K562 (cell line): Measurements from ENCODE around the gene PPP2R1A. TPM values are rescaled to one million over a fixed set of nuclear protein-coding genes. Genes with fewer than 3 reads are reported as not detected.

Experiments
- ATAC-seq: fragments of 200-7000 bp; cut with Tn5 transposase; 3 replicates; pipeline ENCODE4 v1.9.1; 2020; ENCODE audit warnings: moderate library complexity
- BruUV-seq: library from RNA; stranded (reverse); fragments of 400-500 nt; replicated peaks from 2 replicates; lab custom pipeline; 2021; lab: Mats Ljungman, UMichigan
- CTCF ChIA-PET: fragments of 300-600 bp; formaldehyde crosslinking; extraction: SDS; loops from one replicate; lab custom pipeline; 2021; ENCODE audit warnings: low intra/inter-chr PET ratio; lab: Yijun Ruan, JAX
- POLR2A ChIA-PET: fragments of 300-600, 350-650 bp; sonication (Branson Sonifier 250); formaldehyde crosslinking; extraction: SDS; loops from one replicate; lab custom pipeline; 2021; ENCODE audit warnings: antibody characterized with exemption, inconsistent platforms; lab: Yijun Ruan, JAX
- DNase-seq, 4 experiments: peaks; one replicate each; pipeline versions ENCODE4 v3.0.0 to v3.0.0-alpha.2; 2011 to 2018; ENCODE audit warnings: low spot score in 3 of 4, mixed read lengths in 3 of 4; ENCODE audit errors: extremely low read depth in 1 of 4
- FAIRE-seq: peaks from 2 replicates; lab custom pipeline; 2011; peaks lifted over from hg19 to GRCh38; lab: Jason Lieb, UNC
- H2AFZ ChIP-seq: 2 replicates; pipeline ENCODE4 v1.6.0; 2011; ENCODE audit warnings: low read depth, low read length, control low read depth, inconsistent platforms
- H3K27ac ChIP-seq: fragments of 200-600 bp; 3 replicates; pipeline ENCODE4 v1.8.0; 2011; ENCODE audit warnings: low read depth, mild to moderate bottlenecking, control low read depth, inconsistent platforms, low read length, moderate library complexity, mixed read lengths; ENCODE audit errors: extremely low read depth
- H3K27me3 ChIP-seq, 2 experiments: fragments of 300-600 bp in 1 of 2; 2 replicates in 1 of 2; 3 replicates in 1 of 2; pipeline versions ENCODE4 v1.6.0 to v1.8.0; 2011; ENCODE audit warnings: inconsistent platforms in 2 of 2, low read length in 2 of 2, mild to moderate bottlenecking in 1 of 2, mixed read lengths in 1 of 2, moderate library complexity in 1 of 2; ENCODE audit not compliant: control insufficient read depth in 2 of 2, insufficient read depth in 2 of 2
- H3K36me3 ChIP-seq: fragments of 300-600 bp; 3 replicates; pipeline ENCODE4 v1.8.0; 2011; ENCODE audit warnings: mild to moderate bottlenecking, low read length, inconsistent platforms; ENCODE audit not compliant: control insufficient read depth, insufficient read depth
- H3K4me1 ChIP-seq, 2 experiments: fragments of 200-600 bp in 1 of 2; replicated peaks in 1 of 2; 2 replicates in 1 of 2; 3 replicates in 1 of 2; pipeline versions ENCODE4 v1.5.1 to v1.8.0; 2011; ENCODE audit warnings: inconsistent platforms in 2 of 2, low read length in 2 of 2, mild to moderate bottlenecking in 1 of 2, mixed read lengths in 1 of 2, moderate library complexity in 1 of 2; ENCODE audit not compliant: control insufficient read depth in 2 of 2, insufficient read depth in 2 of 2
- H3K4me2 ChIP-seq: 2 replicates; pipeline ENCODE4 v1.6.1; 2011; ENCODE audit warnings: low read length, control low read depth, inconsistent platforms, mixed read lengths; ENCODE audit not compliant: insufficient read depth
- H3K4me3 ChIP-seq: fragments of 200-600 bp; sonication (generic), shearing (Covaris generic); 2 replicates; pipeline ENCODE4 v1.5.1; 2016; ENCODE audit warnings: control low read depth, inconsistent platforms
- H3K79me2 ChIP-seq: fragments of 200-600 bp; 3 replicates; pipeline ENCODE4 v1.8.0; 2011; ENCODE audit warnings: low read length, inconsistent platforms; ENCODE audit not compliant: control insufficient read depth, insufficient read depth
- H3K9ac ChIP-seq, 2 experiments: 2 replicates each; pipeline versions ENCODE4 v1.6.0 to v1.6.1; 2011; ENCODE audit warnings: low read depth in 2 of 2, low read length in 2 of 2, control low read depth in 1 of 2, inconsistent platforms in 1 of 2, mild to moderate bottlenecking in 1 of 2, mixed read lengths in 1 of 2; ENCODE audit not compliant: insufficient read depth in 1 of 2
- H3K9me1 ChIP-seq: one replicate; pipeline ENCODE4 v1.6.0; 2011; ENCODE audit warnings: inconsistent platforms, mild to moderate bottlenecking, low read length, moderate library complexity; ENCODE audit not compliant: control insufficient read depth, insufficient read depth
- H3K9me3 ChIP-seq: replicated peaks from 2 replicates; pipeline ENCODE4 v1.5.1; 2011; ENCODE audit warnings: low read depth, low read length, inconsistent platforms; ENCODE audit not compliant: control insufficient read depth, insufficient read depth
- H4K20me1 ChIP-seq: replicated peaks from 2 replicates; pipeline ENCODE4 v1.6.1; 2011; ENCODE audit warnings: low read length, inconsistent platforms, mixed read lengths; ENCODE audit not compliant: control insufficient read depth, insufficient read depth
- CREBBP ChIP-seq: IDR thresholded peaks from one replicate; pipeline ENCODE4 v1.6.1; 2012; ENCODE audit warnings: low read depth, mild to moderate bottlenecking, control low read depth, inconsistent platforms, low read length
- EZH2 ChIP-seq: IDR thresholded peaks from 2 replicates; pipeline ENCODE4 v1.6.1; 2012; ENCODE audit warnings: low read depth, mild to moderate bottlenecking, inconsistent platforms, low read length, borderline replicate concordance
- JUND ChIP-seq, 2 experiments: IDR thresholded peaks; 2 replicates in 1 of 2; 3 replicates in 1 of 2; pipeline ENCODE4 v1.6.1; 2011; ENCODE audit warnings: borderline replicate concordance in 2 of 2, low read depth in 2 of 2, low read length in 2 of 2, improper control_type of control experiment in 1 of 2, missing biosample characterization in 1 of 2, missing genetic modification characterization in 1 of 2, missing genetic modification reagents in 1 of 2
- NR3C1 ChIP-seq: sonication (generic); formaldehyde crosslinking; IDR thresholded peaks from 2 replicates; pipeline ENCODE4 v1.8.1; 2022; ENCODE audit warnings: missing genetic modification reagents
- SREBF2 ChIP-seq: sonication (generic); formaldehyde crosslinking; IDR thresholded peaks from 2 replicates; pipeline ENCODE4 v1.4.0; 2020; ENCODE audit warnings: mild to moderate bottlenecking, missing genetic modification reagents
- STAT5B ChIP-seq: fragments of 250-450 bp; sonication (Bioruptor Pico); IDR thresholded peaks from 2 replicates; pipeline ENCODE4 v1.8.0; 2021; ENCODE audit warnings: mild to moderate bottlenecking, inconsistent platforms
- ZKSCAN3 ChIP-seq: fragments of 250-450 bp; sonication (Bioruptor Pico); IDR thresholded peaks from 2 replicates; pipeline ENCODE4 v1.4.0; 2020
- ZNF121 ChIP-seq: sonication (generic); formaldehyde crosslinking; conservative IDR thresholded peaks from 2 replicates; pipeline ENCODE4 v1.8.0; 2022; ENCODE audit warnings: missing genetic modification reagents
- ZNF699 ChIP-seq: fragments of 250-450 bp; sonication (Bioruptor Pico); IDR thresholded peaks from 2 replicates; pipeline ENCODE4 v1.8.0; 2021; ENCODE audit warnings: mild to moderate bottlenecking, moderate library complexity; ENCODE audit not compliant: insufficient replicate concordance
- WGBS: fragments of 100-300 bp; shearing (Covaris generic); methylation state at CpG from one replicate; pipeline ENCODE4 v1.1.6; 2016; ENCODE audit warnings: low coverage, mixed read lengths; ENCODE audit not compliant: insufficient coverage; ENCODE audit errors: missing lambda C conversion rate; 5-methylcytosine and 5-hydroxymethylcytosine counted together
- in situ Hi-C: fragments of 300-500 bp; cut with MboI; formaldehyde crosslinking; loops from 4 replicates; pipeline ENCODE4 v1.15.0; 2018; ENCODE audit warnings: inconsistent platforms, mixed read lengths
- intact Hi-C: fragments of 100-400 bp; cut with micrococcal nuclease; formaldehyde crosslinking; loops from 2 replicates; pipeline ENCODE4 v1.14.2; 2022
- polyA plus RNA-seq, 8 experiments: library from polyadenylated mRNA; depleted of rRNA in 4 of 8; stranded (reverse) in 5 of 8; unstranded in 3 of 8; fragments of >200 nt; fragmentation: Nextera tagmentation in 2 of 8; fragmentation: Illumina TruSeq in 1 of 8; extraction: Ambion mirVana in 2 of 8; extraction: Trizol in 1 of 8; gene quantifications; 2 replicates each; pipeline versions ENCODE4 v1.2.1 to v1.2.3, GENCODE V29; 2011 to 2014; ENCODE audit warnings: inconsistent platforms in 1 of 8, missing spikeins in 1 of 8
- total RNA-seq, 7 experiments: library from RNA; depleted of rRNA in 6 of 7; stranded (reverse); fragments of >200 nt in 6 of 7; fragmentation: Illumina TruSeq in 2 of 7; extraction: Trizol in 2 of 7; gene quantifications; 2 replicates each; pipeline versions ENCODE4 v1.2.1 to v1.2.3, GENCODE V29; 2011 to 2021; ENCODE audit warnings: low replicate concordance in 1 of 7
- TF ChIP-seq, protein P1 (sequence below): fragments of 250-450 bp; sonication (Bioruptor Pico); IDR thresholded peaks from 2 replicates; pipeline ENCODE4 v1.4.0; 2020; ENCODE audit warnings: borderline replicate concordance
- TF ChIP-seq, protein P2 (sequence below): sonication (generic); formaldehyde crosslinking; IDR thresholded peaks from 2 replicates; pipeline ENCODE4 v1.8.0; 2022; ENCODE audit warnings: missing genetic modification reagents, mild to moderate bottlenecking, moderate library complexity, borderline replicate concordance
- TF ChIP-seq, protein P3 (sequence below): fragments of 250-450 bp; sonication (Bioruptor Pico); IDR thresholded peaks from 2 replicates; pipeline ENCODE4 v1.8.0; 2021; ENCODE audit warnings: borderline replicate concordance, mild to moderate bottlenecking, moderate library complexity; ENCODE audit not compliant: poor library complexity, severe bottlenecking
- TF ChIP-seq, protein P4 (sequence below): fragments of 450-650 bp; IDR thresholded peaks from one replicate; pipeline ENCODE4 v1.6.1; 2018; ENCODE audit warnings: mild to moderate bottlenecking, moderate library complexity; ENCODE audit not compliant: partially characterized antibody
- TF ChIP-seq, protein P5 (sequence below), 2 experiments: fragments of 450-650 bp; conservative IDR thresholded peaks; 2 replicates each; pipeline ENCODE4 v1.6.1; 2017; ENCODE audit warnings: mild to moderate bottlenecking in 2 of 2, moderate library complexity in 2 of 2

Gene PPP2R1A
- total and polyA plus RNA-seq, 9 of the 15 experiments (the other 6 are each of a cell fraction or from before 2014, with no cell fraction given): 10.1 to 211 (median 70.1) TPM

DNA sequence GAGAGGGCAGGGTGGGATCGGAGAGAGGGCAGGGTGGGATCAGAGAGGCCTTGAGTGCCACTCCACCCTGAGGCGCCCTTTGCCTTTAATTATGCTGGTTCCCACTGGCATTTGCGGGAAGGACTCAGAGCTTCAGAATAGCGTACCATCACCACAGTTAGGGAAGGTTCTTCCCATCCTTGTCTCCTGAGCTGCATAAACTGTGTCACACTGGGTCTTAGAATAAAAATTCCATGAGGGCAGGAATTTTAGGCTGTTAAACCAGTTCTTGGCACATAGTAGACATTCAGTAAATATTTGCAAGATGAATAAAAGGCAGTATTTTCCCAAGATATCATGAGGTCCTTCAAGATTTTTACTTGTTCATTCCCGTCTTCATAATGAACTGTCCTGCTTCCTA lies 24.4 kb downstream of the PPP2R1A start:
- no peaks in the 10 kb centered on the region for H3K9me3 ChIP-seq
- 97% methylated on average over 4 of the region's 5 CpGs for WGBS
- H4K20me1 ChIP-seq: 0 out of 2 replicates have a peak, but pooled peaks cover 4% of the 10 kb centered on the region
- no peak overlapping the region for H3K4me3 ChIP-seq
- intact Hi-C loops (no loop called here), in situ Hi-C loops (no loop called here)
- ChIA-PET POLR2A (interaction anchor here (0.7 to 1.3 kb wide), 3 partner anchors 11 to 17 kb away, joined by 3 read pairs; no protein-coding TSS in a partner anchor), CTCF (no interaction called here)
- ATAC-seq (no peak), FAIRE-seq (no peak), DNase-seq (no peak)
- TF ChIP-seq, protein P1, sequence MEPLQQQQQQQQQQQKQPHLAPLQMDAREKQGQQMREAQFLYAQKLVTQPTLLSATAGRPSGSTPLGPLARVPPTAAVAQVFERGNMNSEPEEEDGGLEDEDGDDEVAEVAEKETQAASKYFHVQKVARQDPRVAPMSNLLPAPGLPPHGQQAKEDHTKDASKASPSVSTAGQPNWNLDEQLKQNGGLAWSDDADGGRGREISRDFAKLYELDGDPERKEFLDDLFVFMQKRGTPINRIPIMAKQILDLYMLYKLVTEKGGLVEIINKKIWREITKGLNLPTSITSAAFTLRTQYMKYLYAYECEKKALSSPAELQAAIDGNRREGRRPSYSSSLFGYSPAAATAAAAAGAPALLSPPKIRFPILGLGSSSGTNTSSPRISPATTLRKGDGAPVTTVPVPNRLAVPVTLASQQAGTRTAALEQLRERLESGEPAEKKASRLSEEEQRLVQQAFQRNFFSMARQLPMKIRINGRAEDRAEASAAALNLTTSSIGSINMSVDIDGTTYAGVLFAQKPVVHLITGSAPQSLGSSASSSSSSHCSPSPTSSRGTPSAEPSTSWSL (CRISPR knock-in tag): no peak
- TF ChIP-seq NR3C1: no peak
- no peak for TF ChIP-seq CREBBP
- no peak for TF ChIP-seq STAT5B (CRISPR knock-in tag)
- TF ChIP-seq ZNF699 (CRISPR knock-in tag): no peak
- no peak for TF ChIP-seq SREBF2
- TF ChIP-seq, protein P2, sequence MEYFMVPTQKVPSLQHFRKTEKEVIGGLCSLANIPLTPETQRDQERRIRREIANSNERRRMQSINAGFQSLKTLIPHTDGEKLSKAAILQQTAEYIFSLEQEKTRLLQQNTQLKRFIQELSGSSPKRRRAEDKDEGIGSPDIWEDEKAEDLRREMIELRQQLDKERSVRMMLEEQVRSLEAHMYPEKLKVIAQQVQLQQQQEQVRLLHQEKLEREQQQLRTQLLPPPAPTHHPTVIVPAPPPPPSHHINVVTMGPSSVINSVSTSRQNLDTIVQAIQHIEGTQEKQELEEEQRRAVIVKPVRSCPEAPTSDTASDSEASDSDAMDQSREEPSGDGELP (CRISPR knock-in tag): no peak
- no peak for TF ChIP-seq ZNF121 (CRISPR knock-in tag)
- TF ChIP-seq, protein P3, sequence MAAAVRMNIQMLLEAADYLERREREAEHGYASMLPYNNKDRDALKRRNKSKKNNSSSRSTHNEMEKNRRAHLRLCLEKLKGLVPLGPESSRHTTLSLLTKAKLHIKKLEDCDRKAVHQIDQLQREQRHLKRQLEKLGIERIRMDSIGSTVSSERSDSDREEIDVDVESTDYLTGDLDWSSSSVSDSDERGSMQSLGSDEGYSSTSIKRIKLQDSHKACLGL (CRISPR knock-in tag): no peak
- TF ChIP-seq, protein P4, sequence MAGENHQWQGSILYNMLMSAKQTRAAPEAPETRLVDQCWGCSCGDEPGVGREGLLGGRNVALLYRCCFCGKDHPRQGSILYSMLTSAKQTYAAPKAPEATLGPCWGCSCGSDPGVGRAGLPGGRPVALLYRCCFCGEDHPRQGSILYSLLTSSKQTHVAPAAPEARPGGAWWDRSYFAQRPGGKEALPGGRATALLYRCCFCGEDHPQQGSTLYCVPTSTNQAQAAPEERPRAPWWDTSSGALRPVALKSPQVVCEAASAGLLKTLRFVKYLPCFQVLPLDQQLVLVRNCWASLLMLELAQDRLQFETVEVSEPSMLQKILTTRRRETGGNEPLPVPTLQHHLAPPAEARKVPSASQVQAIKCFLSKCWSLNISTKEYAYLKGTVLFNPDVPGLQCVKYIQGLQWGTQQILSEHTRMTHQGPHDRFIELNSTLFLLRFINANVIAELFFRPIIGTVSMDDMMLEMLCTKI: no peak
- TF ChIP-seq EZH2: no peak
- no peak for TF ChIP-seq ZKSCAN3 (CRISPR knock-in tag)
- TF ChIP-seq, protein P5, sequence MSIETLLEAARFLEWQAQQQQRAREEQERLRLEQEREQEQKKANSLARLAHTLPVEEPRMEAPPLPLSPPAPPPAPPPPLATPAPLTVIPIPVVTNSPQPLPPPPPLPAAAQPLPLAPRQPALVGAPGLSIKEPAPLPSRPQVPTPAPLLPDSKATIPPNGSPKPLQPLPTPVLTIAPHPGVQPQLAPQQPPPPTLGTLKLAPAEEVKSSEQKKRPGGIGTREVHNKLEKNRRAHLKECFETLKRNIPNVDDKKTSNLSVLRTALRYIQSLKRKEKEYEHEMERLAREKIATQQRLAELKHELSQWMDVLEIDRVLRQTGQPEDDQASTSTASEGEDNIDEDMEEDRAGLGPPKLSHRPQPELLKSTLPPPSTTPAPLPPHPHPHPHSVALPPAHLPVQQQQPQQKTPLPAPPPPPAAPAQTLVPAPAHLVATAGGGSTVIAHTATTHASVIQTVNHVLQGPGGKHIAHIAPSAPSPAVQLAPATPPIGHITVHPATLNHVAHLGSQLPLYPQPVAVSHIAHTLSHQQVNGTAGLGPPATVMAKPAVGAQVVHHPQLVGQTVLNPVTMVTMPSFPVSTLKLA (conservative IDR thresholded peaks at IDR 0.05): no peak
- no peak for TF ChIP-seq JUND (IDR thresholded peaks at IDR 0.05; ENCODE audit: borderline replicate concordance, low read depth, low read length)
- TF ChIP-seq JUND (tag; IDR thresholded peaks at IDR 0.05; ENCODE audit: borderline replicate concordance, low read depth, low read length): no peak
- H3K79me2 ChIP-seq: no peaks in the 10 kb centered on the region
- H3K27me3 ChIP-seq: no peaks in the 10 kb centered on the region
- peaks cover 95% of the 10 kb centered on the region for H3K36me3 ChIP-seq
- H2AFZ ChIP-seq: no peak overlapping the region
- H3K9me1 ChIP-seq: no peaks in the 10 kb centered on the region
- H3K9ac ChIP-seq: no peak overlapping the region
- no TSS peak for BruUV-seq
- peaks cover 5 to 6% of the 10 kb centered on the region in 2 experiments; a peak in 3 of 5 replicates for H3K4me1 ChIP-seq
- no peak overlapping the region for H3K4me2 ChIP-seq
- H3K27ac ChIP-seq: no peak overlapping the region
